Ishikawa (cell line): ENCODE measurements around the gene HDAC5.
A peak's percentile ranks its signal among the peaks of the same experiment; 100 is the strongest.

Experiments
- CEBPB ChIP-seq: IDR thresholded peaks from 2 replicates; pipeline ENCODE4 v1.6.1; 2012
- CREB1 ChIP-seq: IDR thresholded peaks from 2 replicates; pipeline ENCODE4 v1.6.1; 2012; ENCODE audit warnings: low read depth
- EGR1 ChIP-seq: IDR thresholded peaks from 2 replicates; pipeline ENCODE4 v1.6.1; 2012
- EP300 ChIP-seq: IDR thresholded peaks from 2 replicates; pipeline ENCODE4 v1.6.1; 2012; ENCODE audit warnings: borderline replicate concordance
- FOXM1 ChIP-seq: IDR thresholded peaks from 2 replicates; pipeline ENCODE4 v1.6.1; 2012; ENCODE audit warnings: low read depth, borderline replicate concordance
- NFIC ChIP-seq: IDR thresholded peaks from 2 replicates; pipeline ENCODE4 v1.6.1; 2012
- RAD21 ChIP-seq: IDR thresholded peaks from 2 replicates; pipeline ENCODE4 v1.6.1; 2012; ENCODE audit warnings: low read depth
- TAF1 ChIP-seq: IDR thresholded peaks from 2 replicates; pipeline ENCODE4 v1.6.1; 2012; ENCODE audit warnings: low read depth, mild to moderate bottlenecking
- TCF12 ChIP-seq: IDR thresholded peaks from 2 replicates; pipeline ENCODE4 v1.6.1; 2012; ENCODE audit warnings: low read depth
- TEAD4 ChIP-seq: IDR thresholded peaks from 2 replicates; pipeline ENCODE4 v1.6.1; 2012
- YY1 ChIP-seq: IDR thresholded peaks from 2 replicates; pipeline ENCODE4 v1.6.1; 2012; ENCODE audit warnings: low read depth
- ZBTB7A ChIP-seq: IDR thresholded peaks from 2 replicates; pipeline ENCODE4 v1.6.1; 2012; ENCODE audit warnings: low read depth
- TF ChIP-seq, protein P1 (sequence below): IDR thresholded peaks from 2 replicates; pipeline ENCODE4 v1.6.1; 2012
- TF ChIP-seq, protein P2 (sequence below): IDR thresholded peaks from 2 replicates; pipeline ENCODE4 v1.6.1; 2012; ENCODE audit warnings: low read depth, mild to moderate bottlenecking
- TF ChIP-seq, protein P3 (sequence below): IDR thresholded peaks from 2 replicates; pipeline ENCODE4 v1.6.1; 2012

The HDAC5 gene

GRCh38 chr17:44144966-44145739, 21.7 kb upstream of the HDAC5 start:
- no peak for TF ChIP-seq TAF1
- TF ChIP-seq EGR1: no peak

DNA sequence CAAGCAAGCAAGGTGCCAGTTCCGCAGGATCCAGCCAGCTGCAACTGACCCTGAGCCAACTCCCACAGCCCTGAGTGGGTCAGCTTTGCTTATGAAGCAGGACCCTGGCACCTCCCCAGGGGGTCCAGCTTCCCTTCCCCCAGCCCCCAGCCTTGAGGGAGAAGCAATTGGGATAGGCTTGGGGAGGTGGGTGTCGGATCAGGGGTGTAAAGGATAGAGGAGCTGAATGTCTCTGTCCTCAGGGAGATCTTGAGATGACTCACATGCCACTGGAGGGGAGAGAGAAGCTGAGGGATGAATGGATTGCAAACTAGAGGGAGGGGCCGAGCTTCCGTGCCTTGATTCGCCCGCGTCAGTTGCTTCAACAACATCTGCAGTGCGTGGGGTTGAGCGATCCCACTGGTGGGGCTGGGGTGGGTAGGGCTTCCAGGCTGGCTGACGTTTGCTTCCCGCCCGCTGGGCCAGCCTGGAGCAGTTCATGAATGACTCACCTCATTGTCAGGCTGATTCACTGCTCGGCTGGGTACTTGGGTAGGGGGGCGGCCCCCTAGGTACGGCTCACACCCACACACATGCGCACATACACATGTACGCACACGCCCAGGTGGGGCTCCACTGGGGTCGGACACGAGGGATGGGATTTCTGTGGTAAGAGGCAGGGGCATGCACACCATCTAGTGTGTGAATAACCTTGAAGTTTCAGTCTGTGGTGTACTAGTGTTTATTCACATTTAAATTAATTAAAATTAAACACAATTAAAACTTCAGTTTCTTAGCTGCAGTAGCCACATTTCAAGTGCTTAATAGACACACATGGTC, 14.7 kb upstream of the HDAC5 start:
- TF ChIP-seq, protein P1, sequence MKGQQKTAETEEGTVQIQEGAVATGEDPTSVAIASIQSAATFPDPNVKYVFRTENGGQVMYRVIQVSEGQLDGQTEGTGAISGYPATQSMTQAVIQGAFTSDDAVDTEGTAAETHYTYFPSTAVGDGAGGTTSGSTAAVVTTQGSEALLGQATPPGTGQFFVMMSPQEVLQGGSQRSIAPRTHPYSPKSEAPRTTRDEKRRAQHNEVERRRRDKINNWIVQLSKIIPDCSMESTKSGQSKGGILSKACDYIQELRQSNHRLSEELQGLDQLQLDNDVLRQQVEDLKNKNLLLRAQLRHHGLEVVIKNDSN: no peak
- TF ChIP-seq TAF1 (no peak), CREB1 (0 out of 2 replicates have a peak, but pooled peaks have one; percentile 37), FOXM1 (no peak), YY1 (no peak), CEBPB (peak; percentile 45; the same call in 1 of the 2 replicates), NFIC (peak; percentile 35; the same call in 1 of the 2 replicates), RAD21 (no peak), TCF12 (peak; percentile 61), EP300 (peak; percentile 46; the same call in 1 of the 2 replicates), TEAD4 (peak; percentile 58), ZBTB7A (peak; percentile 90), EGR1 (peak; percentile 82)
- TF ChIP-seq, protein P2, sequence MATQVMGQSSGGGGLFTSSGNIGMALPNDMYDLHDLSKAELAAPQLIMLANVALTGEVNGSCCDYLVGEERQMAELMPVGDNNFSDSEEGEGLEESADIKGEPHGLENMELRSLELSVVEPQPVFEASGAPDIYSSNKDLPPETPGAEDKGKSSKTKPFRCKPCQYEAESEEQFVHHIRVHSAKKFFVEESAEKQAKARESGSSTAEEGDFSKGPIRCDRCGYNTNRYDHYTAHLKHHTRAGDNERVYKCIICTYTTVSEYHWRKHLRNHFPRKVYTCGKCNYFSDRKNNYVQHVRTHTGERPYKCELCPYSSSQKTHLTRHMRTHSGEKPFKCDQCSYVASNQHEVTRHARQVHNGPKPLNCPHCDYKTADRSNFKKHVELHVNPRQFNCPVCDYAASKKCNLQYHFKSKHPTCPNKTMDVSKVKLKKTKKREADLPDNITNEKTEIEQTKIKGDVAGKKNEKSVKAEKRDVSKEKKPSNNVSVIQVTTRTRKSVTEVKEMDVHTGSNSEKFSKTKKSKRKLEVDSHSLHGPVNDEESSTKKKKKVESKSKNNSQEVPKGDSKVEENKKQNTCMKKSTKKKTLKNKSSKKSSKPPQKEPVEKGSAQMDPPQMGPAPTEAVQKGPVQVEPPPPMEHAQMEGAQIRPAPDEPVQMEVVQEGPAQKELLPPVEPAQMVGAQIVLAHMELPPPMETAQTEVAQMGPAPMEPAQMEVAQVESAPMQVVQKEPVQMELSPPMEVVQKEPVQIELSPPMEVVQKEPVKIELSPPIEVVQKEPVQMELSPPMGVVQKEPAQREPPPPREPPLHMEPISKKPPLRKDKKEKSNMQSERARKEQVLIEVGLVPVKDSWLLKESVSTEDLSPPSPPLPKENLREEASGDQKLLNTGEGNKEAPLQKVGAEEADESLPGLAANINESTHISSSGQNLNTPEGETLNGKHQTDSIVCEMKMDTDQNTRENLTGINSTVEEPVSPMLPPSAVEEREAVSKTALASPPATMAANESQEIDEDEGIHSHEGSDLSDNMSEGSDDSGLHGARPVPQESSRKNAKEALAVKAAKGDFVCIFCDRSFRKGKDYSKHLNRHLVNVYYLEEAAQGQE: no peak
- TF ChIP-seq, protein P3, sequence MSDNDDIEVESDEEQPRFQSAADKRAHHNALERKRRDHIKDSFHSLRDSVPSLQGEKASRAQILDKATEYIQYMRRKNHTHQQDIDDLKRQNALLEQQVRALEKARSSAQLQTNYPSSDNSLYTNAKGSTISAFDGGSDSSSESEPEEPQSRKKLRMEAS: peak; percentile 76

DNA sequence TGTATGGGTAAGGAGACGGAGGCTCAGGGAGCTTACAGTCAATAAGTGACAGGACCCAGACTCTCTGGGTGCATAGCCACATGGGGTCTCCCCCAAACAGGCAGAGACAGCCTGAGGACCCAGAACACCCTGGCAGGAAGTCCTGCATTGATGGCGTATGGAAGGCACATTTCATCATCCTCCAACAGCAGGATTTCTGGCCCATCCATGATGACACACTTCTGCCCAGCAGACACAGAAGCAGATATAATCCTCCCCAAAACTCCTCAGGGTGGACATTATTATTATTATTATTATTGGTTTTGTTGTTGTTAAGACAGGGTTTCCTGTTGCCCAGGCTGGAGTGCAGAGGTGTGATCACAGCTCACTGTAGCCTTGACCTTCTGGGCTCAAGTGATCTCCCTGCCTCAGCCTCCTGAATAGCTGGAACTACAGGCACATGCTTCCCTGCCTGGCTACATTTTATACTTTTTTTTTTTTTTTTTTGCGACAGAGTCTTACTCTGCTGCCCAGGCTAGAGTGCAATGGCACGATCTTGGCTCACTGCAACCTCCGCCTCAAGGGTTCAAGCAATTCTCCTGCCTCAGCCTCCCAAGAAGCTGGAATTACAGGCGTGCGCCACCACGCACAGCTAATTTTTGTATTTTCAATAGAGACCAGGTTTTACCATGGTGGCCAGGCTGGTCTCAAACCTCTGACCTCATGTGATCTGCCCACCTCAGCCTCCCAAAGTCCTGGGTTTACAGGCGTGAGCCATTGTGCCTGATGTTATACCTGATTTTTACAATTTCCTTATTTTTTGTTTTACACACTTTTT, 11.5 kb upstream of the HDAC5 start:
- TF ChIP-seq, protein P3: no peak
- TF ChIP-seq EP300 (no peak), ZBTB7A (no peak), TEAD4 (no peak), TCF12 (no peak), RAD21 (no peak), FOXM1 (no peak)

DNA sequence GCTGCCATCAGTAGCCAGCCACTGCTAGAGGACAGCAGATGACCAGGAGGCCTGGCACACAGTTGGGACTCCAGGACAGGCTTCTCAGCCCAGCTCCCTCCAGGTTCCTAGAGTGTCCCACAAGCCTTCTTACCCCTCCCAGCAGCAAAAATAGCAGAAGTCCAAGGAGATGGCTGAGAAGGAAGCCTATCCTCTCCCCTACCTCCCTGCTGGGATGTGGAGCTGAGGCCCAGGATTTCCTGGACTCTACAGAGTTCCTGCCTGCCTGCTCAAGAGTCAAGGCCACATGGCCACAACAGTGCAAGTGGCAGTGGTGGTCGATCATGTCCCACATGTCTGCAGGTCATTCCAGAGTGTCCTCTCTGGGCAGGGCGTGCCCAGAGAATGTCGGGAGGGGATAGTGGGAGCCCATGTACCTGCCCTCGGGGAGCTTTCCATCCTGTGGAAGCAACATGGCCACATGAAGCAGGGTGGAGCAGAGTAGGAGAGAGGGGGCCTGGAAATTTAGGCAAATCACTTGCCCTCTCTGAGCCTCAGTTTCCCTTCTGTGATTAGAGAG, 10.6 kb upstream of the HDAC5 start:
- no peak for TF ChIP-seq ZBTB7A
- TF ChIP-seq, protein P2: no peak
- no peak for TF ChIP-seq CREB1
- TF ChIP-seq, protein P1: no peak
- TF ChIP-seq RAD21: no peak
- no peak for TF ChIP-seq TAF1
- no peak for TF ChIP-seq CEBPB
- TF ChIP-seq, protein P3: no peak
- no peak for TF ChIP-seq EGR1
- TF ChIP-seq YY1: no peak
- TF ChIP-seq FOXM1: no peak
- no peak for TF ChIP-seq TEAD4
- no peak for TF ChIP-seq NFIC
- no peak for TF ChIP-seq EP300
